Measurements from ENCODE around the gene C1orf56.

Gene C1orf56

GRCh38 chr1:151047591-151047924 lies at the start of gene C1orf56:
Gene C1orf56, plus strand, starts transcription at chr1:151047751. Its CDS starts 97 bp downstream, at chr1:151047848.
- no peaks in the 10 kb centered on the region for H3K9me2 ChIP-seq (replicated peaks; ENCODE audit: control insufficient read depth, low read length)
- peaks cover 17% of the 10 kb centered on the region for H3K4me1 ChIP-seq (ENCODE audit: control insufficient read depth, low read length)
- H3K9me3 ChIP-seq (ENCODE audit: control insufficient read depth, insufficient read depth, low read length), result no peaks in the 10 kb centered on the region
- no peaks in the 10 kb centered on the region for H3K79me2 ChIP-seq (ENCODE audit: control insufficient read depth, low read length)
- TF ChIP-seq EZH2phosphoT487 (IDR thresholded peaks at IDR 0.05; ENCODE audit: borderline replicate concordance, low read length) (no peak), CTCF (IDR thresholded peaks at IDR 0.05; ENCODE audit: low read depth, low read length, poor library complexity, severe bottlenecking) (no peak)
- no peaks in the 10 kb centered on the region for H3K27me3 ChIP-seq (ENCODE audit: control insufficient read depth, low read length)
- peaks cover 2% of the 10 kb centered on the region; the same call in 1 of the 2 replicates for H4K20me1 ChIP-seq (ENCODE audit: control insufficient read depth, insufficient read depth, low read depth, low read length)
- H3K36me3 ChIP-seq (ENCODE audit: control insufficient read depth, low read length), result peaks cover 21% of the 10 kb centered on the region
- peaks cover 33% of the 10 kb centered on the region for H3F3A ChIP-seq (ENCODE audit: control insufficient read depth, insufficient read depth)
- peak within 1 kb of the TSS; percentile 87 for H3K4me3 ChIP-seq (ENCODE audit: low read length)
- H3K27ac ChIP-seq (ENCODE audit: low read depth, low read length), result no peak within 1 kb of the TSS
- H3K4me2 ChIP-seq (ENCODE audit: low read length), result peak within 1 kb of the TSS; percentile 92

GRCh38 chr1:150997949-150998348 lies 49.6 kb upstream of the C1orf56 start:
- no peaks in the 10 kb centered on the region for H3K9me3 ChIP-seq (ENCODE audit: control insufficient read depth, insufficient read depth, low read length)
- H3K4me1 ChIP-seq (ENCODE audit: control insufficient read depth, low read length), result peaks cover 3% of the 10 kb centered on the region
- H3K9me2 ChIP-seq (replicated peaks; ENCODE audit: control insufficient read depth, low read length), result no peaks in the 10 kb centered on the region
- H4K20me1 ChIP-seq (ENCODE audit: control insufficient read depth, insufficient read depth, low read depth, low read length), result no peaks in the 10 kb centered on the region
- H3K79me2 ChIP-seq (ENCODE audit: control insufficient read depth, low read length), result no peaks in the 10 kb centered on the region
- no peaks in the 10 kb centered on the region for H3F3A ChIP-seq (ENCODE audit: control insufficient read depth, insufficient read depth)
- H3K36me3 ChIP-seq (ENCODE audit: control insufficient read depth, low read length), result no peaks in the 10 kb centered on the region
- TF ChIP-seq CTCF (IDR thresholded peaks at IDR 0.05; ENCODE audit: low read depth, low read length, poor library complexity, severe bottlenecking) (no peak), EZH2phosphoT487 (IDR thresholded peaks at IDR 0.05; ENCODE audit: borderline replicate concordance, low read length) (no peak)
- no peaks in the 10 kb centered on the region for H3K27me3 ChIP-seq (ENCODE audit: control insufficient read depth, low read length)
- no peak overlapping the region for H3K27ac ChIP-seq (ENCODE audit: low read depth, low read length)
- H3K4me3 ChIP-seq (ENCODE audit: low read length), result no peak overlapping the region
- H3K4me2 ChIP-seq (ENCODE audit: low read length), result no peak overlapping the region

GRCh38 chr1:150999051-150999674 lies 48.4 kb upstream of the C1orf56 start:
- Histone ChIP-seq H3K27me3 (ENCODE audit: control insufficient read depth, low read length) (no peaks in the 10 kb centered on the region), H3F3A (ENCODE audit: control insufficient read depth, insufficient read depth) (no peaks in the 10 kb centered on the region), H4K20me1 (ENCODE audit: control insufficient read depth, insufficient read depth, low read depth, low read length) (no peaks in the 10 kb centered on the region), H3K9me2 (replicated peaks; ENCODE audit: control insufficient read depth, low read length) (no peaks in the 10 kb centered on the region), H3K9me3 (ENCODE audit: control insufficient read depth, insufficient read depth, low read length) (no peaks in the 10 kb centered on the region), H3K4me3 (ENCODE audit: low read length) (no peak overlapping the region), H3K79me2 (ENCODE audit: control insufficient read depth, low read length) (no peaks in the 10 kb centered on the region), H3K36me3 (ENCODE audit: control insufficient read depth, low read length) (no peaks in the 10 kb centered on the region), H3K4me1 (ENCODE audit: control insufficient read depth, low read length) (peaks cover 15% of the 10 kb centered on the region), H3K4me2 (ENCODE audit: low read length) (no peak overlapping the region), H3K27ac (ENCODE audit: low read depth, low read length) (no peak overlapping the region)
- TF ChIP-seq CTCF (IDR thresholded peaks at IDR 0.05; ENCODE audit: low read depth, low read length, poor library complexity, severe bottlenecking) (no peak), EZH2phosphoT487 (IDR thresholded peaks at IDR 0.05; ENCODE audit: borderline replicate concordance, low read length) (no peak)

All from DOHH2 (cell line).